Fibroblast of lung (primary cell): ENCODE results near the gene SLC39A6.

ENCODE experiments used
- EZH2 ChIP-seq: IDR thresholded peaks from 2 replicates; pipeline ENCODE4 v1.5.1; 2012; ENCODE audit warnings: low read length, control low read depth, mild to moderate bottlenecking; ENCODE audit errors: missing control alignments
- TF ChIP-seq, protein P1 (sequence below), 2 donors: IDR thresholded peaks in 1 of 2; conservative IDR thresholded peaks in 1 of 2; 1 replicate in 1 of 2; 2 replicates in 1 of 2; pipeline ENCODE4 v1.5.1; 2011 to 2012; ENCODE audit warnings: low read length in 2 of 2, control low read depth in 1 of 2, inconsistent platforms in 1 of 2, low read depth in 1 of 2, mild to moderate bottlenecking in 1 of 2

DNA sequence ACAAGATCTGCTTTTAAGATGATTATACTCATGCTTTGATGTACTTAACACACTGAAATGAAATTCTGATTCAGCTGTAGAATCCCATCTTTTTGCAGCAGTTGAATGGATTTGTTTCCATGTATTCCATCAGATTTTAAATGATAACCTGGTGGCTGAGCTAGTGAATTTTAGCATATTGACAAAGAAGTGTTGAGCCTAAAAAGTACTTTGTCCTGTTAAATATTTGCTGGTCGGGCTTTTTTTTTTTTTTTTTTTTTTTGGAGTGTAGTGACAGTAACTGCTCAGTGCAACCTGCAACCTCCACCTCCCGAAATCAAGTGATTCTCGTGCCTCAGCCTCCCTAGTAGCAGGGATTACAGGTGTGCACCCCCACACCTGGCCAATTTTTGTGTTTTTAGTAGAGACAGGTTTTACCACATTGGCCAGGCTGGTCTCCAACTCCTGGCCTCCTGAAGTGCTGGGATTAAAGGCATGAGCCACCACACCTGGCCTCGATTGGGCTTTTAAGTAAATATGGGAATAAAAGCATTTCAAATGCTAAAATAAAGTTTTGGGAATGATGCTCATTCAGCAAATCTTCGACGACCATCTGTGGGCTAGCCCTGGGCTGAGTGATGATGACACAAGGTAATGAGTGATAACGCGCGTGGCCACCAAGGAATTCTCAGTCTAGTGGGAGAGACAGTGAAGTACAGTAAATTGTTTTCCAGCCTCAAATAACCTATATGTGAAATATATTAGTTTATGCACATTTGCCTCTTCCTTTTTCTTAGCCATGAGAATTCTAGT is 2.7 kb upstream of the SLC39A6 start:
- TF ChIP-seq, protein P1, sequence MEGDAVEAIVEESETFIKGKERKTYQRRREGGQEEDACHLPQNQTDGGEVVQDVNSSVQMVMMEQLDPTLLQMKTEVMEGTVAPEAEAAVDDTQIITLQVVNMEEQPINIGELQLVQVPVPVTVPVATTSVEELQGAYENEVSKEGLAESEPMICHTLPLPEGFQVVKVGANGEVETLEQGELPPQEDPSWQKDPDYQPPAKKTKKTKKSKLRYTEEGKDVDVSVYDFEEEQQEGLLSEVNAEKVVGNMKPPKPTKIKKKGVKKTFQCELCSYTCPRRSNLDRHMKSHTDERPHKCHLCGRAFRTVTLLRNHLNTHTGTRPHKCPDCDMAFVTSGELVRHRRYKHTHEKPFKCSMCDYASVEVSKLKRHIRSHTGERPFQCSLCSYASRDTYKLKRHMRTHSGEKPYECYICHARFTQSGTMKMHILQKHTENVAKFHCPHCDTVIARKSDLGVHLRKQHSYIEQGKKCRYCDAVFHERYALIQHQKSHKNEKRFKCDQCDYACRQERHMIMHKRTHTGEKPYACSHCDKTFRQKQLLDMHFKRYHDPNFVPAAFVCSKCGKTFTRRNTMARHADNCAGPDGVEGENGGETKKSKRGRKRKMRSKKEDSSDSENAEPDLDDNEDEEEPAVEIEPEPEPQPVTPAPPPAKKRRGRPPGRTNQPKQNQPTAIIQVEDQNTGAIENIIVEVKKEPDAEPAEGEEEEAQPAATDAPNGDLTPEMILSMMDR (conservative IDR thresholded peaks at IDR 0.05 in 1 of 2, IDR thresholded peaks at IDR 0.05 in 1 of 2; ENCODE audit: low read depth in 1 of 2, low read length in 2 of 2) = no peak
- no peak for TF ChIP-seq EZH2
